ENCODE data around the gene ILRUN. TPM values are rescaled to one million over a fixed set of nuclear protein-coding genes. Genes with fewer than 3 reads are reported as not detected.
A peak's percentile ranks its signal among the peaks of the same experiment; 100 is the strongest.

The ILRUN gene
- total and polyA plus RNA-seq, 9 of the 15 experiments (the other 6 are each of a cell fraction or from before 2014, with no cell fraction given) = 24.9 to 78.9 (median 53.4) TPM

GRCh38 chr6:34656378-34657036 lies 40.1 kb downstream of the ILRUN start (continued):
- TF ChIP-seq ELF2 (CRISPR knock-in tag; IDR thresholded peaks at IDR 0.05) = no peak
- TF ChIP-seq HBP1 (CRISPR knock-in tag; IDR thresholded peaks at IDR 0.05) = no peak
- TF ChIP-seq, protein P1, sequence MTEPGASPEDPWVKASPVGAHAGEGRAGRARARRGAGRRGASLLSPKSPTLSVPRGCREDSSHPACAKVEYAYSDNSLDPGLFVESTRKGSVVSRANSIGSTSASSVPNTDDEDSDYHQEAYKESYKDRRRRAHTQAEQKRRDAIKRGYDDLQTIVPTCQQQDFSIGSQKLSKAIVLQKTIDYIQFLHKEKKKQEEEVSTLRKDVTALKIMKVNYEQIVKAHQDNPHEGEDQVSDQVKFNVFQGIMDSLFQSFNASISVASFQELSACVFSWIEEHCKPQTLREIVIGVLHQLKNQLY (CRISPR knock-in tag; conservative IDR thresholded peaks at IDR 0.05) = no peak
- TF ChIP-seq TBL1XR1 (IDR thresholded peaks at IDR 0.05; ENCODE audit: low read length in 2 of 2) = no peak
- 0 out of 2 replicates have a peak, but pooled peaks have one; percentile 1 for TF ChIP-seq ZNF175 (CRISPR knock-in tag; IDR thresholded peaks at IDR 0.05; ENCODE audit: low read depth)
- no peak for TF ChIP-seq ZNF263 (CRISPR knock-in tag; IDR thresholded peaks at IDR 0.05; ENCODE audit: borderline replicate concordance)
- TF ChIP-seq, protein P2, sequence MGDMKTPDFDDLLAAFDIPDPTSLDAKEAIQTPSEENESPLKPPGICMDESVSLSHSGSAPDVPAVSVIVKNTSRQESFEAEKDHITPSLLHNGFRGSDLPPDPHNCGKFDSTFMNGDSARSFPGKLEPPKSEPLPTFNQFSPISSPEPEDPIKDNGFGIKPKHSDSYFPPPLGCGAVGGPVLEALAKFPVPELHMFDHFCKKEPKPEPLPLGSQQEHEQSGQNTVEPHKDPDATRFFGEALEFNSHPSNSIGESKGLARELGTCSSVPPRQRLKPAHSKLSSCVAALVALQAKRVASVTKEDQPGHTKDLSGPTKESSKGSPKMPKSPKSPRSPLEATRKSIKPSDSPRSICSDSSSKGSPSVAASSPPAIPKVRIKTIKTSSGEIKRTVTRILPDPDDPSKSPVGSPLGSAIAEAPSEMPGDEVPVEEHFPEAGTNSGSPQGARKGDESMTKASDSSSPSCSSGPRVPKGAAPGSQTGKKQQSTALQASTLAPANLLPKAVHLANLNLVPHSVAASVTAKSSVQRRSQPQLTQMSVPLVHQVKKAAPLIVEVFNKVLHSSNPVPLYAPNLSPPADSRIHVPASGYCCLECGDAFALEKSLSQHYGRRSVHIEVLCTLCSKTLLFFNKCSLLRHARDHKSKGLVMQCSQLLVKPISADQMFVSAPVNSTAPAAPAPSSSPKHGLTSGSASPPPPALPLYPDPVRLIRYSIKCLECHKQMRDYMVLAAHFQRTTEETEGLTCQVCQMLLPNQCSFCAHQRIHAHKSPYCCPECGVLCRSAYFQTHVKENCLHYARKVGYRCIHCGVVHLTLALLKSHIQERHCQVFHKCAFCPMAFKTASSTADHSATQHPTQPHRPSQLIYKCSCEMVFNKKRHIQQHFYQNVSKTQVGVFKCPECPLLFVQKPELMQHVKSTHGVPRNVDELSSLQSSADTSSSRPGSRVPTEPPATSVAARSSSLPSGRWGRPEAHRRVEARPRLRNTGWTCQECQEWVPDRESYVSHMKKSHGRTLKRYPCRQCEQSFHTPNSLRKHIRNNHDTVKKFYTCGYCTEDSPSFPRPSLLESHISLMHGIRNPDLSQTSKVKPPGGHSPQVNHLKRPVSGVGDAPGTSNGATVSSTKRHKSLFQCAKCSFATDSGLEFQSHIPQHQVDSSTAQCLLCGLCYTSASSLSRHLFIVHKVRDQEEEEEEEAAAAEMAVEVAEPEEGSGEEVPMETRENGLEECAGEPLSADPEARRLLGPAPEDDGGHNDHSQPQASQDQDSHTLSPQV (IDR thresholded peaks at IDR 0.05) = peak; percentile 70; the same call in 1 of the 2 replicates
- TF ChIP-seq POLR2AphosphoS2 (IDR thresholded peaks at IDR 0.05; ENCODE audit: low read length) = no peak
- TF ChIP-seq NR2C2 (CRISPR knock-in tag; IDR thresholded peaks at IDR 0.05) = no peak
- TF ChIP-seq NR2C2 (tag; IDR thresholded peaks at IDR 0.05) = no peak
- TF ChIP-seq ZC3H8 (IDR thresholded peaks at IDR 0.05) = no peak
- no peak for TF ChIP-seq ZNF518B (CRISPR knock-in tag; IDR thresholded peaks at IDR 0.05)
- TF ChIP-seq SETDB1 (IDR thresholded peaks at IDR 0.05; ENCODE audit: low read length) = no peak
- TF ChIP-seq KDM1A (IDR thresholded peaks at IDR 0.05) = peak; percentile 53 to 62; a peak in 3 of 4 replicates
- no peak; the same call in 1 of the 2 replicates for TF ChIP-seq SOX6 (IDR thresholded peaks at IDR 0.05)
- TF ChIP-seq MLLT1 (IDR thresholded peaks at IDR 0.05) = no peak
- TF ChIP-seq ZNF668 (CRISPR knock-in tag; IDR thresholded peaks at IDR 0.05) = no peak

All from K562 (cell line).